RWPE1 (cell line): Measurements from ENCODE around the gene SPIB.

Experiments
- CTCF ChIA-PET: fragments of 350-600 bp; sonication (Branson Sonifier 250); formaldehyde crosslinking; extraction: SDS; loops from one replicate; lab custom pipeline; 2021; lab: Yijun Ruan, JAX
- POLR2A ChIA-PET: fragments of 400-600 bp; formaldehyde crosslinking; extraction: SDS; loops from one replicate; lab custom pipeline; 2020; ENCODE audit warnings: antibody characterized with exemption; ENCODE audit not compliant: low non-redundant PET; lab: Yijun Ruan, JAX
- DNase-seq: peaks from one replicate; pipeline ENCODE4 v3.0.0; 2012; ENCODE audit warnings: low spot score
- H3K27ac ChIP-seq: fragments of 450-650 bp; 2 replicates; pipeline ENCODE4 v1.5.1; 2017
- TF ChIP-seq, protein P1 (sequence below): fragments of 450-650 bp; conservative IDR thresholded peaks from 2 replicates; pipeline ENCODE4 v1.5.1; 2017; ENCODE audit warnings: low read depth, mild to moderate bottlenecking

Gene SPIB

GRCh38 chr19:50444059-50444458, 25.3 kb downstream of the SPIB start:
- TF ChIP-seq, protein P1, sequence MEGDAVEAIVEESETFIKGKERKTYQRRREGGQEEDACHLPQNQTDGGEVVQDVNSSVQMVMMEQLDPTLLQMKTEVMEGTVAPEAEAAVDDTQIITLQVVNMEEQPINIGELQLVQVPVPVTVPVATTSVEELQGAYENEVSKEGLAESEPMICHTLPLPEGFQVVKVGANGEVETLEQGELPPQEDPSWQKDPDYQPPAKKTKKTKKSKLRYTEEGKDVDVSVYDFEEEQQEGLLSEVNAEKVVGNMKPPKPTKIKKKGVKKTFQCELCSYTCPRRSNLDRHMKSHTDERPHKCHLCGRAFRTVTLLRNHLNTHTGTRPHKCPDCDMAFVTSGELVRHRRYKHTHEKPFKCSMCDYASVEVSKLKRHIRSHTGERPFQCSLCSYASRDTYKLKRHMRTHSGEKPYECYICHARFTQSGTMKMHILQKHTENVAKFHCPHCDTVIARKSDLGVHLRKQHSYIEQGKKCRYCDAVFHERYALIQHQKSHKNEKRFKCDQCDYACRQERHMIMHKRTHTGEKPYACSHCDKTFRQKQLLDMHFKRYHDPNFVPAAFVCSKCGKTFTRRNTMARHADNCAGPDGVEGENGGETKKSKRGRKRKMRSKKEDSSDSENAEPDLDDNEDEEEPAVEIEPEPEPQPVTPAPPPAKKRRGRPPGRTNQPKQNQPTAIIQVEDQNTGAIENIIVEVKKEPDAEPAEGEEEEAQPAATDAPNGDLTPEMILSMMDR: no peak
- CTCF ChIA-PET: no interaction called here
- POLR2A ChIA-PET: no interaction called here

DNA sequence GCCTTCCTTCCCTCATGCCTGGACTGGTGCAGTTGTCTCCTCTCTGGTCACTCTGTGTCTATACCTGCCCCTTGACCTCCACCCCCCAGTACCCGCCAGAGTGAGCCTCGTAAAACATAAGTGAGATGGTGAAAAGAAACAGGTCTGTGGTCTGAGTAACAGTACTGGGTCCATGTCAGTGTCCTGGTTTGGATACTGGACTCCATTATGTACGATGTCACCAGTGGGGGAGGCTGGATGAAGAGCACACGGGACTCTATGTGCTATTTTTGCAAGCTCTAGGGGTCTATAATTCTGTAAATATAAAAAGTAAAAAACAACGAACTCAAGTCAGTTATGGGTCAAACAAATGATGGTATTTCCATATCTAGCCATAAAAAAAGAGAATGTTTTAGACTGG, 28.3 kb downstream of the SPIB start:
- CTCF ChIA-PET: no interaction called here
- POLR2A ChIA-PET: no interaction called here
- DNase-seq: no peak
- H3K27ac ChIP-seq: no peak overlapping the region
- TF ChIP-seq, protein P1: no peak

More at GRCh38 chr19:50444059-50444458, 25.3 kb downstream of the SPIB start:
- H3K27ac ChIP-seq: no peak overlapping the region
- no peak for DNase-seq

DNA sequence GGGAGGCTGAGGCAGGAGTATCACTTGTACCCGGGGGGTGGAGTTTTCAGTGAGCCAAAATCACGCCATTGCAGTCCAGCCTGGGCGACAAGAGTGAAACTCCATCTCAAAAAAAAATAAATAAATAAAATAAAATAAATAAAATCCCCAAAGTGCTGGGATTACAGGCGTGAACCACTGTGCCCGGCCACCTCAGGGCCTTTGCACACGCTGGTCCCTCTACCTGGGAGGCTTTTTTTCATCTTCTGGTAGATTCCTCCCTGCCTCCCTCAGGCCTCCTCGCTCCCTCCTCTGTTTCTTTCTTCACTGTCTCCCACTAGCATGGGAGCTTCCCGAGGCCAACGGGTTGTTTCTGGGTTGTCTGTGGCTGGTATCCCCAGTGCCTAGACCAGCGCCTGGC, 29.0 kb downstream of the SPIB start:
- POLR2A ChIA-PET: no interaction called here
- no peak for DNase-seq
- CTCF ChIA-PET: interaction anchor here (0.7 kb wide), 1 partner anchor 109 kb away, joined by 4 read pairs; no protein-coding TSS in a partner anchor
- TF ChIP-seq, protein P1: no peak
- no peak overlapping the region for H3K27ac ChIP-seq

GRCh38 chr19:50449236-50449899, 30.6 kb downstream of the SPIB start:
- ChIA-PET POLR2A (no interaction called here), CTCF (interaction anchor here (0.6 kb wide), 1 partner anchor 325 kb away, joined by 3 read pairs; no protein-coding TSS in a partner anchor)
- H3K27ac ChIP-seq: no peak overlapping the region
- no peak for DNase-seq
- TF ChIP-seq, protein P1: no peak

DNA sequence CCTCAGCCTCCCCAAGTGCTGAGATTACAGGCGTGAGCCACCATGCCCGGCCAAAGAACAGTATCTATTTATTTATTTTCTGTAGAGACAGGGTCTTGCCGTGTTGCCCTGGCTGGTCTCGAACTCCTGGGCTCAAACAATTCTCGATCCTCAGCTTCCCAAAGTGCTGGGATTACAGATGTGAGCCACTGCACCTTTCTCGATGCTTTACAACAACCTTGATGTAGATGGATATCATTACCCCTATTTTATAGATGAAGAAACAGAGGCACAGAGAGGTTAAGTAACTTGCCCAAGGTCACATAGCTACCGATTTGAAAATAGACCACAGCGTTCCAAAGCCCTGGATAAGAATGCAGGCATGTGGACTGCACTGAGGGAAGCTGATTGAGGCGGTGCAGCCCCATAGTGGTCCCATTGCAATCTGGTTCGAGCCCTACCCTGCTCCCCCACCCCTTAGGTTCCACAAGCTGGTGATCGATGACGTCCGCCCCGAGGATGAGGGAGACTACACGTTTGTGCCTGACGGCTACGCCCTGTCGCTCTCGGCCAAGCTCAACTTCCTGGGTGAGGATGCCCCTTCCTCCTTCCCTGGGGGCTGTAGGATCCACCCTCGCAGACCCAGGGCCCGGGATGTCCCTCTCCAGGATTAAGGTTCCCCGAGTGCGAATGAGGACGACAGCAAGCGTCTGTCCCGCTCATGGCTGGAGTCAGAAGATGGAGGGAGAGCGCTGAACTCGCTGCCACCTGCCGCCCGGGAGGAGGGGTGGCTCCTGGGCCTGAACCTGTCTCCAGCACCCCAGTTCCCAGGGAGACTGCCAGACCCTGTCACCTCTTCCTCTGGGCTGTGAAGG, 31.9 kb downstream of the SPIB start:
- DNase-seq: no peak
- ChIA-PET CTCF (interaction anchor here (0.6 to 0.9 kb wide), 2 partner anchors 10 to 327 kb away, joined by 3 read pairs; no protein-coding TSS in a partner anchor), POLR2A (no interaction called here)
- no peak overlapping the region for H3K27ac ChIP-seq
- TF ChIP-seq, protein P1: no peak

DNA sequence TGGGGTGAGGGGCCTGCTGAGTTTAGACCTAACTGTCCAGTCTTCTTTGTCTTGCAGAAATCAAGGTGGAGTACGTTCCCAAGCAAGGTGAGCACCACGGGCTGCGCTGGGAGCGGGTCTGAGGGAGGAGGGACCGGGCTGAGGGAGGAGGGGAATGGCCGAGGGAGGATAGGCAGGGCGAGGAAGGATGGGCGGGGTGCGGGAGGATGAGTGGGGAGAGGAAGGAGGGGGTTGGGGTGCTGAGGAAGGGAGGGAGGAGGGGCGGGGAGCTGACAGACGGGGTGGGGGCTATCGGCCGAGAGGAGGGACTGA, 32.4 kb downstream of the SPIB start:
- ChIA-PET POLR2A (no interaction called here), CTCF (no interaction called here)
- H3K27ac ChIP-seq: no peak overlapping the region
- TF ChIP-seq, protein P1: no peak
- no peak for DNase-seq
